ENCODE measurements around the gene CLPSL1.

The CLPSL1 gene

DNA sequence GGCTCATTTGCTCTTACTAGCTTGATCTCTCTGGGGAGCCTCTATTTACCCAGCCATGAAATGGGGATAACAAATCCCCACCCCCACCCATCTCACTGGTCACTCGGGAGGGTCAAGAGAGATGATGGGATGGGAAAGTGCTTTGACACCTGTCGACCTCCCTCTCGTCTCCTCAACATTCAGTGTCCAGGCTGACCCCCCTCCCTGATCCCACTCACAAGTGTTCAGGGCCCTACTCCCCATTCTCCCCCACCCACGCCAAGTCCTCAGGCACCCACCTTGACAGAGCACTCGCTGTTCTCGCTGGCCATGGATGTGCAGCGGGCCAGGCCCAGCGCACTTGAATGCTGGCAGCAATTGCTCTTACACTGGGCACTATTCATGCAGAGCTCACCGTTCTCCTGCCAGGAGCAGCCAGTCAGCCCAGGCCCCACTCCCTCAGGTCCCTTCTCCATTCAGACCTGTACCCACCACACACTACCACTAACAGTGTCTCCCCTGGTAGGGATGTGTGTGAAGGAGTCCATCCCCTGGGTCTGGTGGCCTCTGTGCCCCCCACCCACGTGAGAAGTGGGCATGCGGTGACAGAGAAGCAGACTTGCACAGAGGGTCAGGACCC lies 14.7 kb downstream of the CLPSL1 start:
- no peak overlapping the region for H3K4me3 ChIP-seq (ENCODE audit: low read depth, low read length)

DNA sequence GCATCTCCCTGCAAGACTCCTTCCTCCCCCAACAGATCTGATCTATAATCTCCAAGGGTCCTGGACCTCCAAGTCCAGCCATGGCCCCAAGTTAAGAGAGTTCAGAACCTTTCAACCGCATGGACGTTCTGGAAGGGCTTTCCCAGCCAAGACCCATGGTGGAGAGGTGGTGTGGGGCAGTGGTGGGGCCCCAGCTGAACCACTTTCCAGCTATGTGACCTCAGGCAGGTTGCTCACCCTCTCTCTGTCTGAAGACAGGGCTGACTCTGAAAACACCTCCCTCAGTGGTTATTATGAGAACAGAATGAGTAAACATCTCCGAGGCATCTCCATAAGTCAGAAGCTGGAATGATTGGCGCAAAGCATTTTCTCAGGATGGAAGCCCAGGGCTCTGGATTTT lies 15.4 kb downstream of the CLPSL1 start:
- no peak overlapping the region for H3K4me3 ChIP-seq (ENCODE audit: low read depth, low read length)

DNA sequence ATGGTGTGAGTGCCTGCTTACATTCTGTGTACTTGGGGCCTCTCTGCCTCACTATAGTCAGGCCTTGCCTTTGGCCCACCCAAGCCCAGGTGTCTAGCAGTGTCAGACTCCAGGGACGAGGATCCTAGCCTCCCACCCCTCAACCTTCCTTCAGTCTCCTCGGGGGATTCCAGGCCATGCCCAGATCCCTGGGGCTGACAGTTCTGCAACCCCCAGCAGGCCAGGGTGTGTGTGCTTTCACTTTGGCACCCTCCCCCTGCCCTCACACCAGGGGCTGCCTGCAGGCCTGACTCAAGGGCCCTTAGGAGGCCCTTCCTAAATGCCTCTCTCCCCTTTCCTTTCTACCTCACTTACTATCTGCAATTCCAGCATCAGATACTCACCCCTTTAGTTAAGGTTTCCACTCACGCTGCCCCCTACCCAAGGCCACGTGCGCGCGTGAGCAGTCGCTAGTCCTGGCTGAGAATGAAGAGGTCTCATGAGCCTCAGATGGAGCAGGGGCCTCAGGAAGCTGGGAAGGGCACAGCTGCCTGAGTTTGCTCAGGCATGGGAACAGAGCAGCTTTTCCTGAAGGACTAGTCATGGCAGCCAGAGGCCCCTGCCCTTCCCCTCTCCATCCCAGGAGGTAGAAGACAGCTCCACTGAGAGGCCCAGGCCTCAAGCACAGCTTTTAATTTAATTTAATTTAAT lies 17.2 kb downstream of the CLPSL1 start:
- H3K4me3 ChIP-seq (ENCODE audit: low read depth, low read length): no peak overlapping the region

DNA sequence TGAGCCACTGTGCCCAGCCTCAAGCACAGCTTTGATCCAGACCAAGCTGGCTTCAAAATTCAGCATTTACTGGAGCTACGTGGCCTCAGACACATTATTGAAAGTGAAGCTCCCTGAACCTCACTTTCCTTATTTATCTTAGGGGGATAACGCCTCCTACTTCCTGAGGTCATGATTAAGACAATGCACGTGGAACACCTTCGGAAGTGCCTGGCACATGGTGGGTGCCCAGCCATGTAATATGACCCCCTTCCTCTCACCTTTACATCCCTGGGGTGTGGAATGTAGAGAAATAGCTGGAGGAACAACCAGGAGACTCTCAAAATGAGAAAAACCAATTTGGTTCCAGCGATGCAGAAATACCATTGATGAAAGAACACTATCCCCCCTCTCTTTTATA lies 17.9 kb downstream of the CLPSL1 start:
- no peak overlapping the region for H3K4me3 ChIP-seq (ENCODE audit: low read depth, low read length)

DNA sequence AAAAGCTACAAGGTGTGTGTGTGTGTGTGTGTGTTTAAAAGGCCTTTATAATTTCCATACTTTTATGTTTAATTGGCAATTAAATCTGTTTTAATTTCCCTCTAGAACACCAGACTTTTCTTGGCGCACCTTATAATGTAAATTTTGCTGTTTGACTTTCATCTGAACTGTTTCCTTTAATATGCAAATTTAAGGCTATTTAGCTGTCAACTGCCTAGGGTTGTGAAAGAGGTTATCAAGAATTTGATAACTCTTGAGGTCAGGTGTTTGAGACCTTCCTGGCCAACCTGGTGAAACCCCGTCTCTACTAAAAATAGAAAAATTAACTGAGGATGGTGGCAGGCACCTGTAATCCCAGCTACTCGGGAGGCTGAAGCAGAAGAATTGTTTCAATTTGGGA lies 20.3 kb downstream of the CLPSL1 start:
- H3K4me3 ChIP-seq (ENCODE audit: low read depth, low read length): no peak overlapping the region

DNA sequence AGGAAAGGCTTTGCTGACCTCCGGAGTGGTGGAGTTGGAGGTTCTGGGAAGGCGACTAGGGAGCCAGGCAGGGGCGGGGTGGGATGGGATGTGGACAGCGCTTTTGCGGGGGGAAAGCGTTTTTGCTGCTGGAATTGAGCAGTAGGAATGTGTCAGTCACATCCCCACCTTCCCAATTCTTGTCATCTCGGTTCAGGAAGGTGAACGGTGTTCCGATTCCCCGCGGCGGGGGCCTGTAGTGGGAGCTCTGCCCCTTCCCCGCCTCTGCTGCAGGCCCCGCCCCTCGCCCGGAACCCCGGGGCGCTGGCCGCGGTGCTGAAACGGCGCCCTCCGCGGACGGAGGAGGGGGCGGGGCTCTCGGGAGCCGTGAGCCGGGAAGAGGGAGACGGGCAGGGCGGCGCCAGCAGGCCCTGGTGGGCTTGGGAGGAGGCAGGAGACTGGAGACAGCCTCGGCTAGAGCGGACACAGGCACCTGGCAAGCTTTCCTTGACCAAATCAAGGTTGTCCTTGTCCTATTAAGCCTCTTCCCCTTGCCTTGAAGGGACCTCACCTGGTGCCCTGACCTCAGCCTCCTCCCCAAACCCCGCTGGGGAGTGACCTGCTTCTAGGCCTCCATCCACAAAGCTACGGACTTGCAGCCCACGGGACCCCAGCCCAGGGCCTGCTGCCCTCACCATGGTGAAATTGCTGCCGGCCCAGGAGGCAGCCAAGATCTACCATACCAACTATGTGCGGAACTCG lies 24.3 kb downstream of the CLPSL1 start, which contains the start of gene LHFPL5:
LHFPL5 (plus strand) TSS at position 357 of the 741 bp plus-strand sequence; CDS start at position 676, 319 bp downstream.
- peak within 1 kb of the TSS; percentile 63 for H3K4me3 ChIP-seq (ENCODE audit: low read depth, low read length)

DNA sequence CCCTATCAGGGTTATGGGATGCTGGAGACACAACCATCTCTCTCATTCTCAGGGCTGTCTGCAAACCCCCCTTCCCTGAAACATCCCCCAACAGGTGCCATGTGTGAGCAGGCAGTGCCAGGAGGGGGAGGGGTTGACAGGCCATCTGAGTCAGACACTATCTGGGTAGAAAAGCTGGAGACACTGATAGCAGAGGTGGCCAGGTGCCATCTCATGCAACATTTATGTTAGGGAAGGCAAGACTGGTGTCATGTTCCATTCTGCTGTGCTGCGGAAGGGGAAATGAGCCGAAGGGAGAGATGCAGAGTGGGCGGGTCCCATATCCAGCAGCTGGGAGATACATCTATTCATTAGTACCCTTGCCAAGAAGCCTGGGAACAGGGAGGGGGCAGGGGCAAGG lies 27.9 kb downstream of the CLPSL1 start:
- no peak overlapping the region for H3K4me3 ChIP-seq (ENCODE audit: low read depth, low read length)

DNA sequence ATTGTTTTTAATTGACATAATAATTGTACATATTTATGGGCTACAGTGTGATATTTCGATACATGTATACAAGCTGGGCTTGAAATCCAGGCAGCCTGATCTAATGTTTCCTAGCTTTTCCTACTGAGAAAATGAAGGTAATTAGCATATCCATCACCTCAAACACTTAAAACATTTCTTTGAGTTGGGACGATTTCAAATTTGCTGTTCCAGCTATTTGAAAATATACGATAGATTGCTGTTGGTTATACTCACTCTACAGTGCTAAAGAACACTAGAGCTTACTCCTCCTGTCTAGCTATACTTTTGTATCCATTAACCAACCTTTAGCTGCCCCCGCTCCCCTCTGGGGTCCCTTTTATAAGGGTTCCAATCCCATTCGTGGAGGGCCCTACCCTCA lies 29.0 kb downstream of the CLPSL1 start:
- no peak overlapping the region for H3K4me3 ChIP-seq (ENCODE audit: low read depth, low read length)

DNA sequence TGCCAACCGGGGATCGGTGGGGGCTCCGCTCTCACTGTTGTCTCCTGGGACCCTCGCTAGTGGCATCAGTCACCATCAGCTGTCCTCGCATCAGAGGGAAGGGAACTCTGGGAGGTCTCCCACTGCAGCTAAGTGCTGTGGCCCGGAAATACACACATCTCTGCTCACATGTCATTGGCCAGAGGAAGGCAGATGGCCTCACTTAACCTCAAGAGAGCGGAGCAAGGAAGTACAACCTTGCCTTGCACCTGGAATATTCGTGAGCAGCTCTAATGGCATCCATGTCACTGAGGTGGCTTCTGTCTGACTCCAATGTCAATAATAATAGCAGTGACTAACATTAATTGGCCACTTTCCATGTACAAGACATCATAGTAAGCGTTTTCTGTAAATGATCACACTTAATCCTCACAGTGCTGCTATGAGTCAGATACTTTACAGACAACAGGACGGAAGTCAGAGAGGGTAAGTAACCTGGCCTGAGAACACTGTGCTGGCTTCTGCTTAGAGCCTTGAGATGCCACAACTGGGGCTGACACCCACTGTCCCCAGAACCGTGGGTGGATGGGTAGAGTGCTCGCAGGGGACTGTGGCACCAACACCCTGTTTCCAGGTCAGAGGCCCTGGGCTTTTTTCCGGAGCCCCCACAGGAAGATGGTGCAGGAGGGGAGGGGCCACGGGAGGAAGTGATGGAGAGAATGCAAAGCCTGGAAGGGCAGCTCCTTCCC lies 30.3 kb downstream of the CLPSL1 start:
- no peak overlapping the region for H3K4me3 ChIP-seq (ENCODE audit: low read depth, low read length)

DNA sequence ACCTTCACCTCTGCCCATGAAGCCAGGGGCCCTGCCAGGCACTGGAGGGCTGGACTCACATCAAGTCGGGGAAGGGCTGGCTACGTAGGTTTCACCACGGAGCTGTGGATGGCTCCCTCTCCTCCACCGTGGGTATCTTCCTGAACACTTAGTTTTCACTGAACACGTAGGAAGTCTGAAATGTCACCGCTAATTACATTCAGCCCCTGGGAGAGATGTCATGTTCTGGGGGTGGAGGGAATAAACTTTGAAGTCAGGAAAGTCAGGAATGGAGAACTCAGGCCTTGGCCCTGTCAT lies 30.8 kb downstream of the CLPSL1 start:
- no peak overlapping the region for H3K4me3 ChIP-seq (ENCODE audit: low read depth, low read length)

DNA sequence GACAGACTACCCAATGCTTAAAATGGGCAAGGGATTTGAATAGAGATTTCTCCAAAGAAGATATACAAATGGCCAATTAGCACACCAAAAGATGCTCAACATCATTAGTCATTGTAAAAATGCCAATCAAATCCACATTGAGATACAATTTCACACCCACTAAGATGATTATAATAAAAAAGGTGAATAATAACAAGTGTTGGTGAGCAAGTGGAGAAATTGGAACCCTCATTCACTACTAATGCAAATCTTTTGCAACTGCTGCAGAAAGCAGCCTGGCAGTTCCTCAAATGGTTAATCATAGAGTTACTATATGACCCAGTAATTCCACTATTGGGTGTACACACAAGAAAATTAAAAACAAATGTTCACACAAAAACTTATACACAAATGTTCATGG lies 36.7 kb downstream of the CLPSL1 start:
- H3K4me3 ChIP-seq (ENCODE audit: low read depth, low read length): peak overlapping the region; percentile 1

DNA sequence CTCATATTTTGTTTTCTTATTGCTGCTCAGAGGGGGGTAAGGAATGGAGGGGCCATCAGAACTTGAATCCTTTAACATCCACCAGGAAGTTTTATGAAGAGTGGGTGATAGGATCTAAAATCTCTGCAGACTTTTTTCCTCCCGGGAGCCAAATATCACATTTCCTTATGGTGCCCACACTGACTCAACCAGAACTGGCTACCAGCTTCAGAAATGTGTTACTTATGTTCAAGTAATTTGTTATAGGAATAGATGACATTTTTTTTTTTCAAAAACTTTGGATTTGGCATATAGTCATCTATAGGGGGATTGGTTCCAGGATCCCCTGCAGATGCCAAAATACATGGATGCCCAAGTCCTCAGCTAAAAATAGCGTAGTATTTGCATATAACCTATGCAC lies 42.8 kb downstream of the CLPSL1 start:
- no peak overlapping the region for H3K4me3 ChIP-seq (ENCODE audit: low read depth, low read length)

DNA sequence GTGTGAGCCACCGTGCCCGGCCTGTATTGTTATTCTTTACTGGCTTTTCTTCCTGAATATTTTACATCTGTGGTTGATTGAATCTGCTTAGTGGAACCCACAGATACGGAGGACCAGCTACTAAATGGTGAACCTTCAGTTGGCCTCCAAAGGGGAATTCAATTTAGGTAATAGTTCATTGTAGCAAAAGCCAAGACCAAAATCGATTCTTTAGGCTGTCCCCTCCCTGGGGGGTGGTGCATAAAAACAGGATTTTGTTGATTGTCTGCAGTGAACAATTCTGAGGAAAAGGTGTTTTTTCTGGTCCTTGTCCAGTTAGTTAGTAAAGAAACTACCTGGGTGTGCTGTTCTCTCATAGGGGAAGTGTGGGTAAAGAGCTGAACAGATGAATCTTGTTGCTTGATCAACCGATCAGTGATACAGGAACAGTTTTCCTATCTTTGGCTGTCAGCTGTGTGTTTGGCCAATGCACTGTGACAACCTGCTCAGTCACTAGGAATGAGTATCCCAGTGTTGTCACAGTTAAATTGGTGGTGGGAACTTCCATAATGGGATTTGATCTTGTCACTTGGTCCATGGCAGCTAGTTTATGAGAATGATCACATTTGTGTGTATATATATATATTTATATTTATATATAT lies 43.9 kb downstream of the CLPSL1 start:
- H3K4me3 ChIP-seq (ENCODE audit: low read depth, low read length): no peak overlapping the region

DNA sequence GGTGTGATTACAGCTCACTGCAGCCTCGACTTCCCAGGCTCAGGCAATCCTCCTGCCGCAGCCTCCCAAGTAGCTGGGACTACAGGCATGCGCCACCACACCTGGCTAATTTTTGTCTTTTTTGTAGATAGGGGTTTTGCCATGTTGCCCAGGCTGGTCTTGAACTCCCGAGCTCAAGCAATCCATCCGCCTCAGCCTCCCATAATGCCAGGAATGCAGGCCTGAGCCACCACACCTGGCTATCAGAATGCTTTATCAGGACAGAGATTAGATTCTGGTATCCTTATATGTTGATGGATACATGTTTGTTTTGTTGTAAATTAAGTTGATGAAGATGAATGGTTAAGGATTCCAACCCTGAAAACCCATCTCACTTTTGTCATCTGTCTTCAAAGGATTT lies 48.5 kb downstream of the CLPSL1 start:
- H3K4me3 ChIP-seq (ENCODE audit: low read depth, low read length): no peak overlapping the region

DNA sequence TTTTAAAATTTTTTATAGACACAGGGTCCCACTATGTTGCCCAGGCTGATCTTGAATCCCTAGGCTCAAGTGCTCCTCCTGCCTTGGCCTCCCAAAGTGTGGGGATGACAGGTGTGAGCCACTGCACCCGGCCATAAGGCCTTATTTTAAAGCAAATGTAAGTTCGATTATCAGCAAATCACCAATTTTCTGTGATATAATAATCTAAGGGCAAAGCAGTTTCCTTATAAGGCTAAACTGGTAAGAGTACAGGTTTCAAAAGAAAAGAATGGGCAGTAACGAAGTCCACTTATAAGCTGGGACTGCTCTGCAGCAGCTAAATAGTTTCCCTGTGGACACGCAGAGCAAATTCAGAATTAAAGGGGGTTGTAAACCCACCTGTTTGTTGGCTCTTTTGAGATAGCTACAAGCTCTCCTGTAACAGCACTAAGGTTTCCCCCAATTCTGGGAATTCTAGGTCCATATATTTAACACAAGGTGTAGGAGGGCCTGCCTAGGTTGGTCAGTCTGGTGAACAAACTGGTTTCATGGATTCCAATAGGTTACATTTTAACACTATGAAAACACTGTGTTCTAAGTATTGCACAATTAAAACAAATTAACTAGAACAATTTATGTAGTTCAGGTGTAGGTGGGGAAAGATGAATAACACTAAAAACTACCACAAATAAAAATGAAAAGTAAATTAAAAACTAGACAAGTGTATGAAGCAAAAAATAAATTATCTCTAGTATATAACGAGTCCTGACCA lies 50.6 kb downstream of the CLPSL1 start:
- no peak overlapping the region for H3K4me3 ChIP-seq (ENCODE audit: low read depth, low read length)

DNA sequence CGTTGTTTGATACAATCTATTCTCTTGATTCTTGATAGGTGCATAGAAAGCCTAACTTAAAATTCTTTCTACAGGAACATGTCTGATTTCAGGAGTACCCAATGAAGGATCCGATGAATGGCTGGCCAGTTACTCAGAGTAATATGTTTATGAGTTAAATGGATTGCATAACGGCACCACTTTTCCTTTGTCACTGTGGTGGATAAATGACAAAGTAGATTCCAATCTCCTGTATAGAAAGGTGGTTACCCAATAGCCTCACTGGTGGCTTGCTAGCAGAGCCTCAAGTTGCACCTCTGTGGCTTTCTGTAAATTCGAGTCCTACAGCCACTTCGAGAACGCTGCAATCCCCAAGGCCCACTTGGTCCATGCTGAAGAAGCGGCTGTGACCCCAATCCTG lies 52.7 kb downstream of the CLPSL1 start:
- H3K4me3 ChIP-seq (ENCODE audit: low read depth, low read length): no peak overlapping the region
